Kidney tubule cell (primary cell): ENCODE data around the gene ATP11A.
"Not testable (repeated sequence)": the region's sequence is repeated elsewhere in the genome, so short reads cannot be mapped to it uniquely, and the experiment has no call there.

Source experiments
- DNase-seq: peaks from one replicate; pipeline ENCODE4 v3.0.0-alpha.2; 2018; ENCODE audit warnings: low spot score

ATP11A gene

GRCh38 chr13:112863356-112863755 is 173.5 kb downstream of the ATP11A start:
- DNase-seq = not testable (repeated sequence)

- DNase-seq = not testable (repeated sequence)
These were observed 175.6 kb downstream of the ATP11A start for GRCh38 chr13:112865478-112865877.

- DNase-seq = no peak
These were observed 177.5 kb downstream of the ATP11A start for GRCh38 chr13:112867301-112867711.

GRCh38 chr13:112868308-112868707 is 178.5 kb downstream of the ATP11A start:
- no peak for DNase-seq

- no peak for DNase-seq
These were observed 179.6 kb downstream of the ATP11A start for GRCh38 chr13:112869202-112870050.

- DNase-seq = no peak
These were observed 180.2 kb downstream of the ATP11A start for GRCh38 chr13:112870051-112870331.

GRCh38 chr13:112870737-112871287 is 181.0 kb downstream of the ATP11A start:
- no peak for DNase-seq

- no peak for DNase-seq
These were observed 181.9 kb downstream of the ATP11A start for GRCh38 chr13:112871742-112872141.

- DNase-seq = peak; percentile 15
These were observed 183.1 kb downstream of the ATP11A start for GRCh38 chr13:112872657-112873631.

- peak; percentile 69 for DNase-seq
These were observed 184.3 kb downstream of the ATP11A start for GRCh38 chr13:112873851-112874750.

GRCh38 chr13:112874751-112875300 is 185.0 kb downstream of the ATP11A start:
- DNase-seq = no peak

- DNase-seq = no peak
These were observed 185.8 kb downstream of the ATP11A start for GRCh38 chr13:112875627-112876026.

GRCh38 chr13:112876305-112877000 is 186.6 kb downstream of the ATP11A start:
- DNase-seq = no peak

- no peak for DNase-seq
These were observed 187.2 kb downstream of the ATP11A start for GRCh38 chr13:112877066-112877465.

GRCh38 chr13:112877539-112877938 is 187.7 kb downstream of the ATP11A start:
- no peak for DNase-seq

GRCh38 chr13:112877976-112878955 is 188.4 kb downstream of the ATP11A start:
- no peak for DNase-seq

GRCh38 chr13:112879283-112879833 is 189.5 kb downstream of the ATP11A start:
- DNase-seq = no peak

GRCh38 chr13:112880221-112880641 is 190.4 kb downstream of the ATP11A start:
- DNase-seq = no peak

GRCh38 chr13:112880976-112881540 is 191.2 kb downstream of the ATP11A start:
- DNase-seq = no peak
